ENCODE results near the gene HPCAL4.

Gene HPCAL4

GRCh38 chr1:39729030-39729429, 37.8 kb upstream of the HPCAL4 start:
- TF ChIP-seq CTCF (IDR thresholded peaks at IDR 0.05) = no peak

- no peak for TF ChIP-seq CTCF (IDR thresholded peaks at IDR 0.05)
Measured at GRCh38 chr1:39727932-39728317, 36.7 kb upstream of the HPCAL4 start.

GRCh38 chr1:39727221-39727931, 36.1 kb upstream of the HPCAL4 start:
- no peak for TF ChIP-seq CTCF (IDR thresholded peaks at IDR 0.05)

- TF ChIP-seq CTCF (IDR thresholded peaks at IDR 0.05) = no peak
Measured at GRCh38 chr1:39726600-39726999, 35.4 kb upstream of the HPCAL4 start.

GRCh38 chr1:39722495-39722894, 31.3 kb upstream of the HPCAL4 start:
- no peak for TF ChIP-seq CTCF (IDR thresholded peaks at IDR 0.05)

GRCh38 chr1:39721664-39722063, 30.4 kb upstream of the HPCAL4 start:
- TF ChIP-seq CTCF (IDR thresholded peaks at IDR 0.05) = no peak

- TF ChIP-seq CTCF (IDR thresholded peaks at IDR 0.05) = peak; percentile 76
Measured at GRCh38 chr1:39720094-39720999, 29.1 kb upstream of the HPCAL4 start.

Data from LNCAP (cell line).